Superior temporal gyrus (tissue), 1 donor: ENCODE measurements around the gene ZNF407.

Experiments used
- DNase-seq: peaks from one replicate; pipeline ENCODE4 v3.0.0-alpha.2; 2016; ENCODE audit errors: extremely low spot score

ZNF407 gene

DNA sequence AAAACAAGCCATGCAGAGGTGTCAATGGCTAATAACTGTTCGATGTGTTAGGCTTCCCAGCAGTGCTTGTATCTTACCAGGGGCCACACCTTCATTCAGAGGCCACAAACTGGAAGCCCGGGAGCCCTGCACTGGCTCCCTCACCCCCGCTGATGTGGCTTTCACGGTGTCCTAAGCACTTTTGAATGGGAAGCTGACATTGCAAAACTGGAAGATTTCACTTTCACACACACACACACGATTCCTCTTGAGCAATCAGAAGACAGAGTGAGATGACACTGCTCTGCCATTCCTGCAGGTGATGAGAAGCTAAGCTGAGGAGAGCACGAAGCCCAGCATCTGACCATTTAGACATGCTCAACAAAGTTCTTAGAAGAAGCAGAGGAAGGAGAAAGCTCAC lies 8.6 kb upstream of the ZNF407 start:
- no peak for DNase-seq

DNA sequence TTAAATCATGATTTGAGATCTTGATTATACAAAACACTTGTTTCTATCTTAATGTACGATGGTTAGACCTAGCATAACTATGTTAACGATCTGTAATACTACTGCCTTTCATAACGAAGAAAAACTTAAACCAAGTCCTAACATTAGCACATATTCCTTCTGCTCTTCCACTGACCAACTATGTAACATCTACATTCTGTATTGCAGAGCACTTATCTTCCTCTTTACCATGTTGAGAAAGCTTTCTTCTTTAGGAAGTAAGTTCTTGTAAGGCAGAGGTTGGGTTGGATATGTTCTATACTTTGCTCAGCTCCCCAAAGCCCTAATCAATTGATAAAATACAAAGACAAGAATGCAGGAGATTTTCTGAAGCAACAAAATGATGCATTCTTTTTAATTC lies 7.9 kb upstream of the ZNF407 start:
- no peak for DNase-seq

DNA sequence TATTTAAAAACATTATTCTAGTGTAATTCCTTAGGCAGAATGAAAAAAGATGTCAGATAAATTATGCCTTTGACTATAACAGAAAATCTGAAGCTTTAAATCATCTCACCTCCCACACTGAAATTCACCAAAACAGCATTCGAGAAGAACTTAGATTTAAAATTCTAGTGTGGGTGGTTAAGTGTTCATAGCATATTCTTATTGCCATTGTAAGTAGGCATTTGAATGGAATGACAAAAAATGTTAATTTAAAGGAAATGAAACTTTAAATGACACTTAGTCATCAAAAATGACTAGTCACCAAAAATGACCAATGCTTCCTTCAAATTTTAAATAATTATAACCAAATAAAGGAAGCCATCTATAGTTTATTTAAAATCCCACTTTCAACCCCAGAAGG lies 7.0 kb upstream of the ZNF407 start:
- peak; percentile 42 for DNase-seq

DNA sequence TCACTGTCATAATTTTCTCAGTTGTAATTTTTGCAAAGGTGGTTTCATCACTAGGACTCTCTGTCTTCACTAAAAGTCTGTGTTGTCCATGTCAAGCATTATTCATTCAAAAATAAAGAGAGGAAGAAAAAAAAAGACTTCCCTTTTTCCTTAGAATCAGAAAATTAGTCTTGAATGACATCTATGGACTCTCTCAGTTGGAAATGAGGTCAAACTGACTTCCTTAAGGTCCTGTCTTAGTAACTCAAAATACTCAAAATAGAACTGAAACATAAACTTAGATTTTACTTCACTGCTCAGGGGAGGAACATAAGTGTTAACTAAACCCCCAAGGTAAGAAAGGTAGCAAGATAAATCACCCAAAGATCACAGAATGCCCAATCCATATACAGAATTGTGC lies 2.2 kb upstream of the ZNF407 start:
- DNase-seq = no peak

DNA sequence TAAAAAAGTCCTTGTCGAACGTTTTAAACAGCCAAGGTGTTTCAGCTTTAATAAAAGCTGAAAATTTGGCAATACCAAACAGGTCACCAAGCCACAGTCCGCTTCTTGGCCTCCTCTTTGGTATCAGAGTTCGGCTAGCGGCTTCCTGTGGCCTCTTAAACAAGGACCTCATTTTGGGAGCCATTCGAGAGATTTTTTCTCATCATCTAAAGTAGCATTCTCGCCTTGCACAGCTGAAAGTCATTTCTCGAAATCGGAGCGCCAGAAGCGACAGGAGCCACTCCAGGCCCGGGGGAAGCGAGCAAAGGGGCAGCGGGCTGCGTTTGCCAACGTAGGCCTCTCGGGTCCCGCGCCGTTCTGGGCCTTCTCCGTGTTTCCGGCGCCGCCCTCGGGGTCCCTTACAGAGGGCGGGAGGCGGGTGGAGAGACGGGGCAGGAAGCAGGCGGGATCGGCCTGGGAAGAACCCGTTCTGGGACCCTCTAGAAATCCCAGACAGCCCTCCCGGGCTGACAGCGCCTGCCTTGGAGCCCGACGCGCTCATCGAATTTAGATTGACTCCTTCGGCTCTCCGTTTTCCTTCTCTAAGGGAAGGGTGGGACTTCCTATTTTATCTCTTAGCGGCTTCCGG lies 522 bp upstream of the ZNF407 start:
- no peak for DNase-seq

DNA sequence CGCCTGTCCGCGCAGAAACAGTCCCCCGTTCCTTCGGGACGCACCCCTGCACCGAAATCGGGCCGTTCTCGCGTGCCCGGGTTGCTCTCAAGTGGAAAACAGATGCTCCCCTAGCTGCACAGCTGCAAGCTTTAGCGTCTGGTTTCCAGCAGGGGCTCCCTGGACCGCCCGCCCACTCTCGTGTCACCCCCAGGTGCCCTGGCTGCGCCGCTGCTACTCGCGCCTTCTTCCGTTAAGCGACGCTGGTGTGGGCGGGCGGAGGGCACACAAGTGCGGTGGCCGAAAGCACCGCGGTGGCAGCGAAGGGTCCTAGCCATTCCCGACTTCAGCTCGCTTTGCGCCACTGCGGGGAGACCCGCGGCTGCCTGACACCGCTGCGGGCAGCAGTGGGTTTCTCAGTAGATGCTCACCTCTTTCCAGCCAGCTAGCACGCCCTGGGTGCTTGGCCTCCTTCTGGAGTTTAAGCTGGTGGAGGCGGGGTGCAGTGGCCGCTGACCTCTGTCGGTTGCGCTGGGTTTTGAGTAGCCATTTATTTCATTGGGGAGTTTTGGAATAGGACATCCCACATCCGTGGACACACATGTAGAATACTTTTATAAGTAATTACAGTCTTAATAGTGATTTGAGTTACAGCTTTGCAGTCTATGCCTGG lies 806 bp downstream of the ZNF407 start:
- peak; percentile 20 for DNase-seq

DNA sequence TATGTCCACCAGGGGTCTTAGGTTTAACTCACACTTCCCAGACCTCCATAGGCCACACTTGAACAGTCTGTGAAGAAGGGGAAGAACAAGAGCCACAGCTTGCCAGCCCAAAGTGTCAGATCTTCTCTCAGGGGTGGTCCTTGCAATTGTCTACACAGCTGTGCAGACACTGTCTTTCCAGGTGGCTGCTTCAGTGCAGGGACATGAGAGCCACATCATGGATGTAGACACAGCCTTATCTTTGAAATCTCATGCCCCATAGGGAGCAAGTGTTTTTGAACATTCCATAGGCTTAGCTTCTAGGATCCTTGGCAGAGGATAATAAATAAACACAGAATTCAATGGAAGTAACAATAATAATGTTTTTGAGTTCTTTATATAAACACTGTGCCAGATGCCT lies 6.7 kb downstream of the ZNF407 start:
- no peak for DNase-seq

DNA sequence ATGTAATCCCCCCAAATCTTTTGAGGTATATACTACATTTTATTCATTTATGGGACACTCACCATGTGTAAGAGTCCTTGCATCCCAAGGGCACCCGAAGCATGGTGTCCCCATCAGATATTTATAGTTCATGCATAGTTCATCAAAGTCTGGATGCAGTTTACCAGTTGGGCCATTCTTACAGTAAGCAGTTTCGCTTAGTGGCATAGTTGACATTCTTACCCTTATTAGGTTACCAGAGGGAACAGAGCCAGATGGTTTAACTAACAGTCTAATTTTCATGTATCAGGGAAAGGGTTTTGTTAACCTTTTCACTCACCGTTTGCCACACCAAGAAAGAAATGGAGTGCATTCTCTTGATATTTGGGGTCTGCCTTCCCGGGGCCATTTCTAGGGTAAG lies 7.1 kb downstream of the ZNF407 start:
- no peak for DNase-seq

DNA sequence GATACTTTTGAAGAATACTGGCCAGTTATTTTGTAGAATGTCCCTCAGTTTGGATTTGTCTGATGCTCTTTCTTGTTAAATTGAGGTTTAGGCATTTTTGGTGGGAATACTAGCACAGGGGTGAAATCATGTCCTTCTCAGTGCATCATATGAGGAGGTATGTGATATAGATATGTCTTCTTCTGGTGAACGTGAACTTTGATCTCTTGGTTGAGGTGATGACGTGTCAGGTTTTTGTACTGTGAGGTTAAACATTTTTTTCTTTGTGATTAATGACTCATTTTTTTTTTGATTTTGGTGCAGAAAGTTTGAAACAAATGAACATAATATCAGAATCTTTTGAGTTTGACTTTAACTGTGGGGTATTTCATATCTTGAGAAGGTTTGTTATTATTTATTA lies 11.0 kb downstream of the ZNF407 start:
- no peak for DNase-seq

DNA sequence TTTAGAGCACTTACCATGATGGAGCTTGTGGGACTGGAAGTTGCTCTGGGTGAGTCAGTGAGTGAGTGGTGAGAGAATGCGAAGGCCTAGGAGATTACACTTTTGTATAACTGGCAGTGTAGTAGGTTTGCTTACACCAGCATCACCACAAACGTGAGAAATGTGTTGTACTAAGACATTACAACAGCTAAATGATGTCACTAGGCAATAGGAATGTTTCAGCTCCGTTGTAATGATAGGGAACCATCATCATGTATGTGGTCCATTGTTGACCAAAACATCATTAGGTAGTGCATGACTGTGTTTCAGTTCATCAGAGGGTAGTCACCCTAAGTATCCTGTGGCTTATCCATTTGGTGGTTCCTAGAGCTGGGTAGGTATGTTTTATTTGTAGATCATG lies 11.9 kb downstream of the ZNF407 start:
- no peak for DNase-seq

DNA sequence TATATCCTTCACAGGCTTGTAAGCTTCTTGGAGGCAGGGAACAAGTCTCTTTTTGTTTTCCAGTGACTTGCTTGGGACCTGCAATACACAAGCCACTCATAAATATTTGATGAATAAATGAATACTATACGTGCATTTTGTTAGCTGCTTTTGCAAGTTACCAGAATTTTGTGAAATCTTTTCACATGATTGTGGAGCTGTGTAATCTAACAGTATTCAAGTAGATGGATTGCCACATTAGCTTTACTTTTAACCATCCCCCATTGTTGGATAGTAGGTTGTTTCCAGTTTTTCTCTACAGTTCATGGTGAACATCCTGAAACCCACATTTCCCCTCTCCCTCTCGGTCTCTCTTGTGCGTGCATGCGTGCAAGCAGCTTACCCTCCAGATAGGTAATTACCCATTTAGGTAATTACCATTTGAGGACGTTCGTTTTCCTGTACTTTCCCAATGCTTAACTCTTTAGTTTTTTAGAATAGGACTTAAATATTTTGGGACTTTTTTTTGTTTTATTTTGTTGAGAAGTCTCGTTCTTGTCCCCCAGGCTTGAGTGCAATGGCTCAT lies 12.5 kb downstream of the ZNF407 start:
- no peak for DNase-seq

DNA sequence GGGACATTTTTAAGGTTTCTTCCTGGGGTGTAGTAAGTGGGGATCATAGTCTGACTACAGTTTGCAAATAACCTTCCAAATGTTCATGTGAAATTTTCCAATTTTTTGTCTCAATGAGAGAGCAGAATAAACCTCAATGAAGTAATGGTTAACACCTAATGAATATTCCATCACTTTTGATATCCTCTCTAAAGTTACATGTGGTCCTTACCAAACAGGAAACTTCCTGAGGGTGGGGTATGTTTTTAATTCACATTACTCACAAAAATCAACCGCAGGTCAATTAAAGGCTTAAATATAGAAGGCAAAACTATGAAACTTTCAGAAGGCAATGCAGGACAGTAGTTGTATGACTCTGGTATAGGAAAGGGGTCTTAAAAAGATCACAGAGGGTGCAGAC lies 13.2 kb downstream of the ZNF407 start:
- DNase-seq = no peak

DNA sequence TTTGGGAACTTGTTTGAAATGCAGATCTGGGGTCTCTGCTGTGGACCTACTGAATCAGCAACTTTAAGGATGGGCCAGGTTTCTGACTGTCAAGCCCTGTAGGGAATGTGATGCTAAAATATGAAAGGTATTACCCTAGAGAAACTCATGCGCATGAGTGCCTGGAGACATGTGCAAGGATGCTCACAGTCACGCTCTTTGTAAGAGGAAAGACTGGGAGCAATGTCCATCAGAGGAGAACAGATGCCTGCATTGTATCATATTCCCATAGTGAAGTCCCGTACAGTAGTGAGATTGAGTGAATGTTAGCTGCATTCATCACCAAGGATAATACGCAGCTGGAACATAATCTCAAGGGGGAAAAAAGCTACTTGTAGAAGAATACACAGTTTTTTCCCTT lies 14.1 kb downstream of the ZNF407 start:
- DNase-seq = peak; percentile 35

DNA sequence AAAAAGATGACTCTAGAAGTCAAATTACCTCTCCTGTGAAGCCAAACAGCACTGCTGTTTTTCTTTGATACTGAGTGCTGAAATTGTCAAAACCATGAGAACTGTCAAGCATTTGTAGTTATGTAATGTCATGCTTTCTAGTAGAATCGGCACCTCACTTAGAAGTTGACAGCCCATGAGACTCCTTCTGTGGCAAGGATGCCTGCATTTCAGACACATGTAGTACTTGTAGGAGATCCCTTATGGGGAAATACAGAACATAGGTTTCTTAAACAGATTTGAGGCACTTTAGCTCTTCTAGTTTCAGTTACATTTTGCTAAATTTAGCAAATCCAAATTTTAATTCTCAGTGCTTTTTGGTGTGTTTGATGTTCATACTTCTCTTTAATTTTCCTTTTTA lies 15.7 kb downstream of the ZNF407 start:
- no peak for DNase-seq

DNA sequence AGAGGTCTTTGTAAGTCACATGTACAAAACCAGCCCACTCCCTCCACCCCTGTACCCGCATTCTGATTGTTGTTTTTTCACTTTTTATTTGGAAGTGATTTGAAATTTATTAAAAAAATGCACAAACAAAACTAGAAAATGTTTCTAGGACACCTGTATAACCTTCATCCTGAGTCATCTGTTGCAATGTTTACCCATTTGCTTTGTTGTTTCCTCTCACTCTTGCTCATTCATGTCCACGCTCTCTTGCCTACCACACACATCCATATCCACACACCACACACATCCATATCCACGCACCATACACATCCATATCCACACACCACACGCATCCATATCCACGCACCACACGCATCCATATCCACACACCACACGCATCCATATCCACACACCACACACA lies 18.8 kb downstream of the ZNF407 start:
- DNase-seq = no peak

DNA sequence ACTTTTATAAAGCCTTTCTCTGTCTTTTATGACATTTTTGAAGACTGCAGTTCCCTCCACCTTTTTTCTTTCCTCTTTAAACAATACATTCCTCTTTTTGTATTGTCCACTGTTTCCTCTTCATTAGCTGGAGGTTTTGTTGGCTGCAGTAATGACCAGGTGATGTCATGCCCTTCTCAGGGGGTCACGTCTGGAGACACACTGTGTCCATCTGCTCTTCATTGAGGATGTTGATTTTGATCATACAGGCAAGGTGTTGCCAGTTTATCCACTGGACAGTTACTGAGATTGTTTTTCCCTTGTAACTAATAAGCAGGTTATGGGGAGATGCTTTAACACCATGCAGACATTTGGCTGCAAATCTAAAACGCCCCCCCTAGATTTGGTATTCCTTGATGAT lies 19.8 kb downstream of the ZNF407 start:
- DNase-seq = no peak

DNA sequence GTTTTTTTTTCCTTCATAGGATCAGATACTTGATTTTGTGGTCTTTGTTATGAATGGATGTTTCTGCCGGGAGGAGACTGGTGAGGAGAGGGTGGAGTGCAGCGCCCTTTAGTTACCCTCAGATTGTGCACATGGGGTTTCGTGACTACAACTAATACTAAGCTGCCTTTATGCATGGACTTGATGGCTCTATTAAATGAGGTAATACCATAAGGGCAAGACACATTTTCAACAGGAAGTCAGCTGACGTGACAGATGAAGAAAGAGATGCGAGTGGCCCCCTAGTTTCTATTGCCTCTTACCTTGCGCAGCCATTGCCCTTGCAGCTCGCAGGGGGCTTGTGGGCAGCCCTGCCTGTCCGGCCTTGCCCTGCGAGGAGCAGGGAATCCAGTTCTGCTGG lies 24.4 kb downstream of the ZNF407 start:
- no peak for DNase-seq

DNA sequence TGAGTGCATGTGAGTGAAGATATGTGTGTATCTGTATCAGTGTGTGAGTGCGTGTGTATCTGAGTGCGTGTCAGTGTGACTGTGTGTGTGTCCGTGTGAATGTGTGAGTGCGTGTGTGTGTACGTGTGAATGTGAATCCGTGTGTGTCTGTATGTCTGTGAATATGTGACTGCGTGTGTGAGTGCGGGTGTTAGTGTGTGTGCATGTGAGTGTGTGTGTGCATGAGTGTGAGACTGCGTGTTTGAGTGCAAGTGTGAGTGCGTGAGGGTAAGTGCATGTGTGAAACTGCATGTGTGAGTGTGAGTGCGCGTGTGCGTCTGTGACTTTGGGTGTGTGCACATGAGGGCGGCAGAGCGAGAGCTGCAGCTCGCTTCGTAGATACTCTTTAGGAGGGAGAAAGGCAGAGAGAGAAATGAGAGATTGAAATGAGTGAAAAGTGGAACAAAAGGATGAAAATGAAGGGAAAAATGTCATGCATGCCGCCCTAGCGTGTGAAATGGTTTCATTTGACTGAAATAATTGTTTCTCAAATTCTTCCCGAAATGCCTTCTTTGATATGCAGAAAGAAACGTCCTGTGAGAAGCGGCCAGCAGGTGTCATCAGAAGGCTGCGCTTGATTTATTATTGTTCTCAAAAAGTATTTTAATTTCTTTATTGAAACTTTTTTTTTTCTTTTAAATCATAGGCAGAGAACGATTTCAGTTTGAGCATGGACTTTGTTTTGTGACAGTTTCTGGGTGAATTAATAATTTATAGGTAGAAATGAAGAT lies 25.6 kb downstream of the ZNF407 start:
- DNase-seq = peak; percentile 72

DNA sequence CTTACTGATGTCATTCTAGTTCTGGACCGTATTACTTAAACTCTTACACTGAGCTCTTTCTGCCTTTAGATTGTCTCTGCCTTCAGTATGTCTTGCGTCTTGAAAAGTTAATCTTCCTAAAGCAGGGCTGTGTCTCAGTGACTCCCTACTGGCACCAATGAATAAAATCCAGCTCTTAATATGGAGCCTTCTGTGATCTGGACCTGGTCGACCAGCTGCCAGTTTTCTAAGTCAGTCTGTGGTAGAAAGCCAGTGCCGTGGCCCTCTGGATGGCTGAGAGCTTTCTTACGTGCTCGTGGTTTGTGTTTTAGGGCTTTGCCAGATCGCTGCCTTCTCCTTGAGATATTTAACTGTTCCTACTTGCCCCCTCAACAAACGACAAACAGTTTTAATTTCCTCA lies 26.8 kb downstream of the ZNF407 start:
- DNase-seq = no peak

DNA sequence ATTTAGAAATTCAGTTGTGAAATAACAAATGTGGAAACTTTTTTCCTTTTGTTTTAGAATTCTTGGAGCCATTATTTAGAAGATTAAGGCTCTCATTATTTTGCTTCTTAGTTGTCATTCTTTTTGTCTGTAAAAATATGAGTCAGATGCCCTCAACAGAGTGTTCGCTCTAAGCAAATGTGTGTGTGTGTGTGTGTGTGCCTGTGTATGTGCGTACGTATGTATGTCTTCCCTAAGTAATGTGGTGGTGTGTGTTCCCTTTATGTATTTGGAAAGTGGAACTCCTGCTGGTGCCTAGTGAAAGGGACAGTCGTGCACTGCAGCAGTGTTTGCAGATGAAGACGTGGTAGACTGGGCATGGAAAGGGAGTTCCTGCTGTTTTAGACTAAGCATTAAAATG lies 27.5 kb downstream of the ZNF407 start:
- no peak for DNase-seq

DNA sequence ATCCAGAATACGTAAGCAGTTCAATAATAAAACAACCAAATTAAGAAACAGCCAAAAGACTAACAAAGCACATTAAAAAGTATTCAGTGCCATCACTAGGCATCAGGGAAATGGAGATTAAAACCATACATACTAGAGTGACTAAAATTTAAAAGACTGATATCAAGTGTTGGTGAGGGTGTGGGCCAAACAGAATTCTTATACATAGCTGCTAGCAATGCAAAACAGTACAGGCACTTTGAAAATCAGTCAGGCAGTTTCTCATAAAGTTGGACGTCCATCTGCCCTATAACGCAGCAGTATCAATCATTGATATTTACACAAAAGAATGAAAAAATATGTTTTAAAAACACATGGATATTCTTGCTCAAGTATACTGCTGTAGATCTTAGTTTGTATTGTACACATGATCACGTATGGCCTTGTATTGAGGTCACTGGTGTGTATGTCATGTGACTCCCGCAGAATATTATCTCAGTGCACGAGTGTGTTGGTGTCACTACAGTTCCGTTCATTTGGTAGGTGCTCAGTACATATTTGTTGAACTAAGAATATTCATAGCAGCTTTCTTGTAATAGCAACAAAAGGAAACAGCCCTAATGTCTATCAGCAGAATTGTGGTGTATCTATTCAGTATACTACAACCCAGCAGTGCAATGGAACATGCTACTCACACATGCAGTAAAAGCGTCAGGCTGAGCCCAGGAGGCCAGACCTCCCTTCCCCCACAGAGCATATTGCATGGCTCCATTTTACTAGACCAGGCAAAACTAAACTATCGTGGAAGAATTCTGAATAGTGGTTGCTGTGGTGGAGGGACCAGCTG lies 28.6 kb downstream of the ZNF407 start:
- DNase-seq = no peak

DNA sequence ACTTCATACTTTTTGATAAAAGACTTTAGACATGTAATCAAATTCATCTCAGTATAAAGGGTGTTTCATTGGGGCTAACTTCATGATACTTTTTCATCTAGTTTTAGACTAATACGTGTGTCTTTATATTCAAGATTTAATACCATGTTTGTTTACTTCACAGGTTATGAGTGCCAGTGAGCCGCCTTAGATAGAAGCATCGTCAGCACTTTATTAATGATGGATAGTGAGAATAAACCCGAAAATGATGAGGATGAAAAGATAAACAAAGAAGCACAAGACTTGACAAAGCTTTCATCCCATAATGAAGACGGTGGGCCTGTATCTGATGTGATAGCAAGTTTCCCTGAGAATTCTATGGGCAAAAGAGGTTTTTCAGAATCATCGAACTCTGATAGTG lies 33.1 kb downstream of the ZNF407 start:
- DNase-seq = no peak
